ENCODE data around the gene TMEM255B. TPM values are rescaled to one million over a fixed set of nuclear protein-coding genes. Genes with fewer than 3 reads are reported as not detected.

TMEM255B gene
- total RNA-seq, 1 experiment from 2014 or later, result 7.0 TPM

DNA sequence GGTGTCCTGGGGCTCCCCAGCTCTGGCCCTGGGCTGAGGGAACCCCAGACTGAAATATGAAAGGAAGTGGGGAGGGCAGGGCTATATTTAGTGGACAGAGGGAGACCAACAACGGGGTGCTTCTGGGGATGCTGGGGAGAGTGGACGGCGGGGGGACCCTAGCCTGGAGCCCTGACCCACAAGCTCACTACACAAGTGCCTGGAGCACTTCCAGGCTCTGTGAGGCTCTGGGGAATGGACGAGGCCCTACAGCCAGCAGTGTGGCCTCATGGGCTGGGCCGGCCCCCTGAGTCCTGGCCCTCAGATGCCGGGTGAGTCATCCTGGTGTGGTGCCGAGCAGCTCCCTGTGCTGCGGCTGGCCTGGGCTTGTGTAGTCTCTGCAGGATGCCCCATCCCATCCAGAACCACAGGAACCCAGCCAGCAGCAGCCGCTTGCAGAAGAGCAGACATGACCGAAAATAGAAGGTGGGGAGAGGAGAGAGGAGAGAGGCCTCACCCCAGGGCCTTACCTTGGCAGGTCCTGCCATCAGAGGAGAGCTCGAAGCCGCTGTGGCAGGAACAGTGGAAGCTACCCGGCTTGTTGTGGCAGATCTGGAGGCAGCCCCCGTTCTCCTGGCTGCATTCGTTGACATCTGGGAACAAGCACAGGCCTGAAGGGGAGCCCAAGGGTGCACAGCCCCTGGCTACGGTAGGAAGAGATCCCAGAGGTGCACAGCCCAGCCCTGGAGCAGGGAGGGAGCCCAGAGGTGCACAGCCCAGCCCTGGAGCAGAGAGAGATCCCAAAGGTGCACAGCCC, 78.7 kb downstream of the TMEM255B start:
- Mint-ChIP-seq H3K27ac (ENCODE audit: low read depth, unreplicated experiment) (peak overlapping the region; percentile 100), H3K27me3 (ENCODE audit: insufficient read depth, unreplicated experiment) (no peaks in the 10 kb centered on the region), H3K36me3 (ENCODE audit: insufficient read depth, unreplicated experiment) (peaks cover 36% of the 10 kb centered on the region), H3K9me3 (ENCODE audit: unreplicated experiment) (no peaks in the 10 kb centered on the region), H3K4me1 (ENCODE audit: insufficient read depth, unreplicated experiment) (peaks cover 21% of the 10 kb centered on the region), H3K4me3 (ENCODE audit: unreplicated experiment) (peak overlapping the region; percentile 75)
- POLR2A ChIA-PET, result interaction anchor here (0.6 to 3.3 kb wide), 16 partner anchors 11 to 444 kb away, joined by 3 to 52 read pairs (median 4); partner anchors contain the start of genes DCUN1D2, GAS6 and UPF3A
- intact Hi-C loops (cut with micrococcal nuclease), result loop anchor here (1.0 kb wide), 2 partner anchors 16 to 26 kb away; no protein-coding TSS in a partner anchor
- DNase-seq (ENCODE audit: unreplicated experiment), result peak; percentile 99
- no TSS peak for BruUV-seq (replicated peaks)
- CTCF ChIA-PET, result interaction anchor here (0.6 to 2.4 kb wide), 5 partner anchors 10 to 399 kb away, joined by 3 to 11 read pairs (median 3); no protein-coding TSS in a partner anchor
- TF ChIP-seq, protein P1, sequence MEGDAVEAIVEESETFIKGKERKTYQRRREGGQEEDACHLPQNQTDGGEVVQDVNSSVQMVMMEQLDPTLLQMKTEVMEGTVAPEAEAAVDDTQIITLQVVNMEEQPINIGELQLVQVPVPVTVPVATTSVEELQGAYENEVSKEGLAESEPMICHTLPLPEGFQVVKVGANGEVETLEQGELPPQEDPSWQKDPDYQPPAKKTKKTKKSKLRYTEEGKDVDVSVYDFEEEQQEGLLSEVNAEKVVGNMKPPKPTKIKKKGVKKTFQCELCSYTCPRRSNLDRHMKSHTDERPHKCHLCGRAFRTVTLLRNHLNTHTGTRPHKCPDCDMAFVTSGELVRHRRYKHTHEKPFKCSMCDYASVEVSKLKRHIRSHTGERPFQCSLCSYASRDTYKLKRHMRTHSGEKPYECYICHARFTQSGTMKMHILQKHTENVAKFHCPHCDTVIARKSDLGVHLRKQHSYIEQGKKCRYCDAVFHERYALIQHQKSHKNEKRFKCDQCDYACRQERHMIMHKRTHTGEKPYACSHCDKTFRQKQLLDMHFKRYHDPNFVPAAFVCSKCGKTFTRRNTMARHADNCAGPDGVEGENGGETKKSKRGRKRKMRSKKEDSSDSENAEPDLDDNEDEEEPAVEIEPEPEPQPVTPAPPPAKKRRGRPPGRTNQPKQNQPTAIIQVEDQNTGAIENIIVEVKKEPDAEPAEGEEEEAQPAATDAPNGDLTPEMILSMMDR (IDR thresholded peaks at IDR 0.05; ENCODE audit: unreplicated experiment), result no peak

DNA sequence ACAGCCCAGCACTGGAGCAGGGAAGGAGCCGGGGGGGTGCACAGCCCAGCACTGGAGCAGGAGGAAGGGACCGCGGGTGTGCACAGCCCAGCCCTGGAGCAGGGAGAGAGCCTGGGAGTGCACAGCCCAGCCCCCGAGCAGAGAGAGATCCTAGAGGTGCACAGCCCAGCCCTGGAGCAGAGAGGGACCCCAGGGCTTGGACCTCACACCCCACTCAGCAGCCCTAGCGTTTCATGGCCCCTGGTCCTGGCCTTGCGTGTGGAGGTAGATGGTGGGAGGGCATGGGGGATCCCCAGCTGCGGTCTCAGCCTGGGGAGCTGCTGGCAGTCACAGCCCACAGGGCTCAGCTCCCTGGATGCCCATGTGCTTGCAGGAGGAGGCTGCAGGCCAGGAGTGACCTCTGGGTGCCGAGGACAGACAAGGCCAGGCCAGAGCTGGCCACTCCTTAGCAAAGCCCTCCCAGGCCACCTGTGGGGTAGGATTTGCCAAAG, 79.7 kb downstream of the TMEM255B start:
- intact Hi-C loops (cut with micrococcal nuclease), result no loop called here
- POLR2A ChIA-PET, result interaction anchor here (2.9 to 3.3 kb wide), 3 partner anchors 10 to 24 kb away, joined by 45 to 52 read pairs (median 49); partner anchors contain the start of gene GAS6

GRCh38 chr13:113839536-113840204, 80.6 kb downstream of the TMEM255B start:
- no TSS peak for BruUV-seq (replicated peaks)
- CTCF ChIA-PET, result interaction anchor here (0.6 to 1.3 kb wide), 4 partner anchors 23 to 307 kb away, joined by 3 to 5 read pairs (median 4); no protein-coding TSS in a partner anchor
- POLR2A ChIA-PET, result interaction anchor here (0.5 to 3.3 kb wide), 5 partner anchors 9 to 142 kb away, joined by 3 to 52 read pairs (median 45); partner anchors contain the start of gene GAS6

More for the DNA sequence above, 79.7 kb downstream of the TMEM255B start:
- Mint-ChIP-seq H3K4me3 (ENCODE audit: unreplicated experiment) (peak overlapping the region; percentile 75), H3K4me1 (ENCODE audit: insufficient read depth, unreplicated experiment) (peaks cover 21% of the 10 kb centered on the region), H3K9me3 (ENCODE audit: unreplicated experiment) (no peaks in the 10 kb centered on the region), H3K27ac (ENCODE audit: low read depth, unreplicated experiment) (no peak overlapping the region), H3K27me3 (ENCODE audit: insufficient read depth, unreplicated experiment) (no peaks in the 10 kb centered on the region), H3K36me3 (ENCODE audit: insufficient read depth, unreplicated experiment) (peaks cover 30% of the 10 kb centered on the region)
- no peak for DNase-seq (ENCODE audit: unreplicated experiment)
- no TSS peak for BruUV-seq (replicated peaks)
- CTCF ChIA-PET, result interaction anchor here (0.7 to 2.4 kb wide), 4 partner anchors 17 to 109 kb away, joined by 3 to 11 read pairs (median 4); no protein-coding TSS in a partner anchor
- TF ChIP-seq, protein P1 (IDR thresholded peaks at IDR 0.05; ENCODE audit: unreplicated experiment), result no peak

More at GRCh38 chr13:113839536-113840204, 80.6 kb downstream of the TMEM255B start:
- intact Hi-C loops (cut with micrococcal nuclease), result no loop called here
- TF ChIP-seq, protein P1 (IDR thresholded peaks at IDR 0.05; ENCODE audit: unreplicated experiment), result no peak
- Mint-ChIP-seq H3K9me3 (ENCODE audit: unreplicated experiment) (no peaks in the 10 kb centered on the region), H3K27ac (ENCODE audit: low read depth, unreplicated experiment) (no peak overlapping the region), H3K27me3 (ENCODE audit: insufficient read depth, unreplicated experiment) (no peaks in the 10 kb centered on the region), H3K4me1 (ENCODE audit: insufficient read depth, unreplicated experiment) (peaks cover 29% of the 10 kb centered on the region), H3K36me3 (ENCODE audit: insufficient read depth, unreplicated experiment) (peaks cover 36% of the 10 kb centered on the region), H3K4me3 (ENCODE audit: unreplicated experiment) (no peak overlapping the region)
- no peak for DNase-seq (ENCODE audit: unreplicated experiment)

Data from MCF 10A (cell line).